GM18502 (cell line): ENCODE results near the gene GABRG3.

ENCODE experiments used
- ATAC-seq: cut with Tn5 transposase; IDR thresholded peaks from one replicate; pipeline ENCODE4 v1.9.1; 2021; ENCODE audit warnings: mild to moderate bottlenecking; ENCODE audit not compliant: unreplicated experiment, poor library complexity

GABRG3 gene

DNA sequence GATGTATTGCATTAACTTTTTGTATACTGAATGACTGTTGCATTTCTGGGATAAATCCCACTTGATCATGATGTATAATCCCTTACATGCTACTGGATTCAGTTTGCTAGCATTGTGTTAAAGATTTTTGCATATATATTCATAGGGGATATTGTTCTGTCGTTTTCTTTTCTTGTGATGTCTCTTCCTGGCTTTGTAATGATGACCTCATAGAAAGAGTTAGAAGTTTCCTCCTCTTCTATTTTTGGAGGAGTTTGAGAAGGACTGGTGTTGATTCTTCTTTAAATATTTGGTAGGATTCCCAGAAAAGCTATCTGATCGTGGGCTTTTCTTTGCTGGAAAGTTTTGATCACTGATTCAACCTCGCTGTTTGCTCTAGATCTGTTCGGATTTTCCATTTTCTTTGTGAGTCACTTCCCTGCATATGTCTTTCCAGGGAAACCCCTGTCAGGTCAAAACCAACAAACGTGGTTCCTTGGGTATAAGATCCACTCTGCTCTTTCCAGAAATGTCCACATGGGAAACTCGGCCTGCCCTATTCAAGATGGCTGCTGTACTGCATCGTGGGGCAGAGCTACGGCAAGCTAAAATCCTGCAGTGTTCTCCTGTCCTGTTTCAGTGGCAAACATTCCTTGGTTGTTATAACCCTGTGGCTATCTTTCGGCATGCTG, 120.4 kb downstream of the GABRG3 start:
- ATAC-seq = no peak

DNA sequence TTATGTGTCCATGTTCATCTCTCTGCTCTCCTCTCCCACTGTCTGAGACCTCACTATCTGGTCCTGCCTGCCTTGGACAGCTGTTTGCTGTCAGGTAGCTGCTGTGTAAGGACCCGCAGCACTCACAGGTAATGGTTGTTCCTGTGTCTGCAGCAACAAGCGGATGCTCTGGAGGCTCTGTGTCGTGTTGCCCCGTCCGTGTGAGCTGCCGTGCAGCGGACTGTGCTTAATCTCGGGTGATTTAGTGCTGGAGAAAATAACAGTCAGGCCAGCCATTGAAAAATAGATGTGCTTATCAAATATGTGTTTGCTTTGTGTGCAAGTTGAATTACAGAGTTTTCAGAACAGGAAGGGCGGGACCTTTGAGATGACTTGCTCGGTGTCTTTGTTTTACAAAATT, 121.4 kb downstream of the GABRG3 start:
- no peak for ATAC-seq

DNA sequence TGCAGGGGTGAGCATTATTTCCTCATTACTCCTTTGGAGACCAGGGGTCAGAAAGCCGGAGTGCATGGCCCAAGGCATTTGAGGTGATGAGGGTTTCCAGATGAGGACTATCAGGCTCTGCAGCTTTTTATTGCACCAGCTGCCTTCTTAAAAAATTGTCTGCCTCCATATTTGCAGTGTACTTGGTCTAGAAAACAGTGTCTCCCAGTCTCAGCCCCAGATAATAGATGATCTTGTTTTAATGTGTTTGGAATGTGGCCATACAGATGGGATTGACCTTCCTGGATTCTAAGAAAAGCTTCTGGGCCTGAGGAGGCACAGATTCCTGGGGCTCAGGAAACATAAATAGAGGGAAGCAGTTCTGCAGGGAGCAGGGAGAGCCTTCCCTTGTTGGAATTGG, 123.3 kb downstream of the GABRG3 start:
- no peak for ATAC-seq

DNA sequence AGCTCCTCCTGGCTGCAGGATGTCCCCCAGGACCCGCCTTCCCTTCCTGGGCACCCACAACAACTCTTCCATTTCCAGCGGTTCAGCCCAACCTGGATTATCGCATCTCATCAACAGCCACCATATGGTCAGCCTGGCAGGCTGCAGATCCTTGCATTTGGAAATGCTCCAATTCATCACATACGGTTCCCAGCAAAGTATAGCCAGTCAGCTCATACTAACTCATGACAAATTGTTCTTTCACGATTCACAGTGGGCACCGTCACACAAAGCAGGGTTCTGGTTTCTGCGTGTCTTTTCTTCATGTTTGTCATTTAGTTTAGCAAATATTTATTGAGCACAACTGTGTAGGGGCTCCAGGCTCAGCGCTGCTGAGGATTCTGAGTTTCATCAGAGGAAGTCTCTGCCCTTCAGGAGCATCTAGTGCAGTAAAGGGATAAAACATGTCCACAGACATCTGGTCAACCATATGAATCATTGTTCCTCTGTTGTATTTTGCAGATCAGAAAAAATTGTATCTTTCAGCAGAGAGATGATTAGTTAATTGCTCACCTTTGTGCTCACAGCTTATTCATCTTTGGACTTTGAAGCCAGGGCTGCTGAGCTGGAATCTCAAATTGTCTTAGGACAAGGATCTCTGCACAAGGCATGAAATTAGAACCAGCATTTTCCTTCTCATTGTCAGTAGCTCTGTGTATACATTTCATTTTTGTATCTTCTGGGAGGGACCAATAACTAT, 125.1 kb downstream of the GABRG3 start:
- ATAC-seq = no peak

DNA sequence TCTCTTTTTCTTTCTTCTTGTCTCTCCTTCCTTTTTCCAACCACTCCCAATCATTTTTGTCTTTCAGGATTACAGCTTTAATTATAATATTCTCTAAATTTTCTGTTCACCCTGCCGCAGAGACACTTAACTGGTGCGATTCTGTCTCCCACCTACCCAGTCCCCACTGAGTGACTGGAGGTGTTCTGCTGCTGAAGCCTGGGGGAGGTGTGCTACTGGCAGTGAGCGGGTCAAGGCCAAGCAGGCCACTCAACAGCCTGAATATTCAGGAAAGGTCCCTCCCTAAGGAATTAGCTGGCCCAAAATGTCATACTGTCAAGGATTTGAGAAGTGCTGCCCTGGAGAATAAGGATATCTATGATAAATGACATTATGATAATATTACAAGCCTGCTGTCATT, 126.5 kb downstream of the GABRG3 start:
- ATAC-seq = no peak

DNA sequence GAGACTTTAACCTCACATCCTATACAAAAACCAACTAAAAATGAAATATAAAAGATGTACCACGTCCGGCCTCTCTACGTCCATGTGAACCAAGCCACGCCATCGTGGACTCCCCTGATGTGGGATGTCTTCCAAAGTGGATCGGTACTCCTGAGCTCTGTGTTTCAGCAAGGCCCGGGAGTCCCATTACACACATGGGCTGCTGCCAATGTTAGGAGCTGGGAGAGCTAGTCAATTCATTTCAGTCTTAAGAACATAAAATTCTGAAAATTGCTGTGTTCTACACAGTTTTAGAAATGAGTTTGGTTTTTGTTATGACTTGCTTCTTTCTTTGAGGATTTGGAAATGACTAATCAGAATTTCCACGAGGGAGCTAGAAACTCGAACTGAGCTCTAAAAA, 131.0 kb downstream of the GABRG3 start:
- no peak for ATAC-seq

DNA sequence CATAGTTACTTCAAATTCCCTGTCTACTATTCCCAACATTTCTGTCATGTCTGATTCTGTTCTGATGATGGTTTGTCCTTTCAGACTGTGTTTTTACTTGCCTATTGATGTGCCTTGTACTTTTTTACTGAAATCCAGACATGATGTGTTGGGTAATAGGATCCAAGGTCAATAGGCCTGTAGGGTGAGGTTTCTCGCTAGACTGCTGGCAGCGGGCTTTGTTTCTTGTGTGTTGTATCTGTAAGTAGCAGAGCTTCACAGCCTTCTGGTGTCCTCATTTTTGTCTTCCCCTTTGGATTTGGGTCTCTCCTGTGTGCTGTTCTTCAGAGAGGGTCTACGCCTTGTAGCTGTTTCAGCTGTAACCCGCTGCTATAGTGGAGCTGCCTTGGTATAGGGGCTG, 140.3 kb downstream of the GABRG3 start:
- no peak for ATAC-seq

DNA sequence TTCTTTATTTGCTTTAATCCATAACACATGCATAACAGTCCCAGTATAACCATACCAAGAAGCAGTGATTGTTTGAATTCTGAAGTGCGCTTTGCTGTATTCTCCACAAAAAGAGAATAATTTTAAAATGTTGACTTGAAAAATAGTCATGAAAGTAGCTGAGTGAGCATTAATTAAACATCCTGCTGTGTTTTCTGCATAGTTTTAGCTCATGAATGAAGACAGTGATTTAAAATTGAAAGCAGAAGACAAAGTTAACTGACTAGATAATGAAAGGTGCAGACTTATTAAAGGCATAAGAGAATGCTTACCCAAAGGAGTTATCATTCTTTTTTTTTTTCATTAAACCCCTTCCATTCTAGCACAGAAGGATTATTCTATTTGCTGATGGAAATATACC, 143.5 kb downstream of the GABRG3 start:
- no peak for ATAC-seq

DNA sequence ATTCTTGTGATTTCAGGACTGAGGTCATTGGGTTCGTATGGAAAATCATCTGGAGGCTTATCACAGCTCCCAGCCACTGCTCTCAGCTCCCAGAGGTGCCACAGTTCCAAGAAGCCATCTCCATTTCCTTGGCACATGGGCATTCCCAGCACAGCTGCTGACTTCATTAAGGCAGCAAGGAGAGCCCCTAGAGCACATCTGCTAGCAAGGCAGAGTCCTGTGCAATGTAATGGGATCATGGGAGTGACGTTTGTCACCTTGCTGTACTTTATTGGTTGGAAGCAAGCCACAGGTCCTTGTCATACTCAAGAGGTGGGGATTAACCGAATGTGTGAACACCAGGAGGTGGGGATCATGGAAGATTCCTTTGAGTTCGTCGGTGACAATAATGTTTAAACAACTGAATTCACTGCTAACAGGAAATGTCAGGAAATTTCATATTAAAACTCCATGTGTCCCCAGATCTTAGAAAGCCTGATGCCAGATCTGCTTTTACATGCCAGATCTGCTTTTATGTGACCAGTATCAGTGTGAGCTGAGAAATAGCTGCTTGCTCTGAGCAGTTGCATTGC, 148.8 kb downstream of the GABRG3 start:
- ATAC-seq = no peak

DNA sequence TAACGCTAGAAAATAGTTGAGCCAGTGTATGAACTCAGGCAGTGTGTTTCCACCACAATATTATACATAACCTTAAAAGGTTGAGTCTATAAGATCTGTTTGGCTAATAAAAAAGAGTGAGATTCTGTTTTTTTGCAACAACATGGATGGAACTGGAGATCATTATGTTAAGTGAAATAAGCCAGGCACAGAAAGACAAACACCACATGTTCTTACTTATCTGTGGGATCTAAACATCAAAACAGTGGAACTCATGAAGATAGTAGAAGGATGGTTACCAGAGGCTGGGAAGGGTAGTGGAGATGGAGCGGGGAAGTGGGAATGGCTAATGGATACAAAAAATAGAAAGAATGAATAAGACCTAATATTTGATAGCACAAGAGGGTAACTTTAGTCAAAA, 150.7 kb downstream of the GABRG3 start:
- no peak for ATAC-seq

DNA sequence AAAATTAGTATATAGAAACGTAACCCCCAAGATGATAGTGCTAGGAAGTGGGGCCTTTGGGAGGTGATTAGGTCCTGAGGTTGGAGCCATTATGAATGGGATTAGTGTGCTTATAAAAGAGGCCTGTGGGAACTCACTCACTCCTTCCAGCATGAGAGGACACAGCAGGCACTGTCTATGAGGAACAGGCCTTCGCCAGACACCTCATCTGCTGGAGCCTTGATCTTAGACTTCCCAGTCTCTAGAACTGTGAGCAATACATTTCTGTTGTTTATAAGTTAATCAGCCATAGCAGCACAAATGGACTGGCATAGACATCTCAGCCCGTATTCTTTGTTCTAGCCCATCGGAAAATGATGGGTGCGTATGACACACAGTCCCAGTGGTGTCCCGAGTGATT, 152.3 kb downstream of the GABRG3 start:
- ATAC-seq = no peak

DNA sequence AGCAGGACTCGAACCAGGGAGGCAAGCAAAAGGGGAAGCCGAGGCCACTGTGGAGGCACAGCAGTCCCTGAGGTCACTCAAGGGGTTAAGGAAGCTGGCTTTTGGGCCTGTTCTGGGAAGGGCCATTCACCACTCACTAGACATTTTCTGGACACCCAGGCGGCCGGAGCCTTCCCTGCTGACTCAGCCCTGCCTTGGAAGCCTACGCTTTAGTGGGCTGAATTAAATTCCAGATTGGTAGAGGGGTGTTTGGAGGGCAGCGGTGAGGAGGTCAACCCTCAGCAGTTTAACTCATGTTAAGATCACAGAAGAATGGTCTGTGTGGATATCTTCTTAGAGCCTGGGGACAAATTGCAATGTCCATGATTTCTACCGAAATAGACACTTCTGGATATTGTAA, 152.8 kb downstream of the GABRG3 start:
- ATAC-seq = no peak

DNA sequence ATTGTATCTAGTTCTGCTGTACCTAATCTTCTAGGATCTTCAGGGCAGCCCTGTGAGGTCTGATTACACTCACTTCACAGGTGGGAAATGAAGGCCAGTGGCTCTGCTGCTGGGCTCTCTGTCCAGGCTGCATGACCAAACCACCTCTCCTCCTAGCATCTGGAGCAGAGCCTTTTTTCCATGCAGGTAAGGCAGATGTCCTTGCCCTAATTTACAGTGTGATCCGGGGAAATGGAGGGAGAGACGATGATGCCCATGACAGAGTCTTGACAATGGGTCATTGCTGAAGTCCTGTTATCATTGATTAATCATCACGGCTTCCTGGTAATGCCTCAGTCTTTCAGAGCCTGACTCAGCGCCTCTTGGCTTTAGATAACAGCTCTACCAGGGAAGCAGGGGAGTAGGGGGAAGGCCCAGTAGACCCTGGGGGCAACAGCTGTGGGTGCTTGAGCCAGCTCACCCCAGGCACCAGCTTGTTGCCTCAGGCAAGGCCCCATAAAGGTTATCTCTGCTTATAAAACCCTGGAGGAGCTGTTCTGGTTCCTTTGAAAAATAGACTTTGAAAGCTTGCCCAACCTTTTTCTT, 153.4 kb downstream of the GABRG3 start:
- no peak for ATAC-seq

DNA sequence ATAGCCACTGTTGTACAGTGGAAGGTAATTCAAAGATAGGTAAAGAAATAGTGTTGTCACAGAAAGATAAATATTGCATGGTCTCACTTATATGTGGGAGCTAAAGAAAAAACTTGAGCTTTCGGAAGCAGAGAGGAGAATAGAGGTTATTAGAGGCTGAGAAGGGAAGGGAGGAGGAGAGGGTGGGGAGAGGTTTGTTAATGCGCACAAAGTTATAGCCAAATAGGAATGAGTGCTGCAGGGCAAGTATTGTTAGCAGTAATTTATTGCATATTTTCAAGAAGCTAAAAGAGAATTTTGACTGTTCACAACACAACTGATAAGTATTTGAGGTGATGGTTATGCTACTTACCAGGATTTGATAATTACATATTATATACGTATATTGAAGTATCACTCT, 154.2 kb downstream of the GABRG3 start:
- no peak for ATAC-seq

DNA sequence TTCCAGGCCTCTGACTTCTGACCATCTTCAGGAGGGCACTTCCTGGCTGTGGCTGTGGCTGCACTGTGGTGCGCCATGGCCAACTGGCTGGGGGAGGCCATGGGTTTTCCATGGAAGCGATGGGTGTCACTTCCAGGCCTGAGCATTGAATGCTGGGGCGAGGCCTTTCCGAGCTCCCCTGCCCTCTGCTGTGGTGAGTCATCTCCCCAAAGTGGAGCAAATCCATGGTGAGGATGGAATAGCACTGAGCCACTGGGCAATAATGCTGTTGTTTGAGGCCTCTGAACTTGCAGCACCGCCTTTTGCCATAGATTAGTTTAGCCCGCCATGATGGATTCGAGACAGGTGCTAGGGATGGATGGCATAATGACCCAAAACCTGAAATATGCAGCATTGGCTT, 155.5 kb downstream of the GABRG3 start:
- no peak for ATAC-seq

DNA sequence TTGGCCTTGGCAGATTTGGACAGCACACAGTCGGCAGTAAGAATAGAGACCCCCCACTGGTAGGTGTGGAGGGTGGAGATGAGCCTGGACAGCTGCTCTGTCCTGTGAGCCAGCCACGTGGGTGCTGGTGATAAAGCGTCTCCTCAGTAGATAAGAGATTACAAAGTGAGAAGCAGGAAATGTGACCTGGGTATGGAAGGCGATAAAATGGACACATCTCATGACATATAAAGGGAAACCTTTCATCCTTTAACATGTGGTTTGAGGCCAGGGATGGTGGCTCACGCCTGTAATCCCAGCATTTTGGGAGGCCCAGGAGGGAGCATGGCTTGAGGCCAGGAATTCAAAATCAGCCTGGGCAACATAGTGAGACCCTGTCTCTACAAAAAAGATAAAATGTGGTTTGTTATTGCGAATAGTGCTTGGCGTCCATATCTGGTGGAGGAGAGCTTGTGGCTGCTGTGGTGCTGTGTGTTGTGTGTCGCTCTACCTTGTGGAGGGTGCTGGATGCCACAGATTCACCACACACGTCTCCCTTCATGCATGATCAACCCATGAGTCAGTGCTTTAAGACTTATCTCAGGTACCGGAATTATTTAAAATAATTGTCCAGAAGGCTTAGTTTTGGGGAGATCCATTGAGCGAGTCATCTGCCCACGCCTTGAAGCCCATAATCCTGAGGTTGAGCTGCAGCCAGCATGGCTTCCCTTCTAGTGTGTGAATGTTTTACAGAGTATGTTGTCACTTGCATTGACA, 157.0 kb downstream of the GABRG3 start:
- ATAC-seq = no peak

DNA sequence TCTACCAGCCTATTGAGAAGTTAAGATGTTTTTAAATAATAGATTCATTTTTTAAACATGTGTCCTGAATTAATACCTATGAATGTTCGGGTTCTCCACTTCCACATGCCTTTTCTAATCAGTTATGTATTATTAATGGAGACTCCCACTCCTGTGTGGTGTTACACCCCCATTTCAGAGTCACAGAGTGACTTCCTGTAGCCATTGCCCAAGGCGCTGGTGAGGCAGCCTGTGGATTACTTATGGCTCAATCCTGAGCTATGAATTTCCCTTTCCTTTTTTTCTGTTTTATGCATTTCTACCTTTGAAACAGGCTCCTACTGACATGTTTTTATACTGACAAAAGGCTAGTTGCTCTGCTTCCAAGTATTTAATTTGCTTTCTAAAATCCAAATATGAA, 162.3 kb downstream of the GABRG3 start:
- ATAC-seq = no peak

DNA sequence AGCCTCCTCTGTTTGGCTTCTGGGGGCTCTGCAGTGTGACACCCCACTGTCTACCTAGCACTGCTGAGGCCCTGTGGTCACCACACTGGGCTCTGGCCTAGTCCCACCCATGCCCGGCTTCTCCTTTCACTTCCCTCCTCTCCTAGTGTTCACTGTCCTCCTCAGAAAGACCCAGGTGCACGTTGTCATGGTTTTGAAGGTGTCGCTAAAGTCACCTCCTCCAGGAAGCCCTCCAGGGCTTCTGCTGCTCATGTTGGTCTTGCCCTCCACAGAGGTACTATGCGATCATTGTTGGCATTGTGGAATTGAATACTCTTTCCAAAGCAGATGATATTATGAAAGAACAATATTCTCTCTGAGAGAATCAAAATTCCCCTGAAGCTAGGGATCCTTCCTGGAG, 163.5 kb downstream of the GABRG3 start:
- no peak for ATAC-seq

DNA sequence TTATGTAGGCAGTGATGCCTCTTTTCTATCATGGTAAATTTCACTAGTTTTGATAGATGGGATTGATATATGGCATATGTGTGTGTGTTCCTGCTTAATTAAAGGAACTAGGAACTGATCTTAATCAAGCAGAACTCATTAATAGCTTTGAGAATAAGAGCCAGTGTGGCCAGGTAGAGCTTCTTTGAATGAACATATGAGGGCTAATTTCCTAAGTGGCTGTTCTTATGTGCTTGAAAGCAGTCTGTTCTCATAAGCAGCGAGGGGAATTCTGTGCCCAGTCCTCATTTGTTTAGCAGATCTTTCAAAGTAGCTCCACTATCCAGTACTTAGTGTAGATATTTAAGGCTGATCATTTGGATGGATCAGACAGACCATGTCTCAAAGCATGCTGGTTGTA, 164.2 kb downstream of the GABRG3 start:
- no peak for ATAC-seq

DNA sequence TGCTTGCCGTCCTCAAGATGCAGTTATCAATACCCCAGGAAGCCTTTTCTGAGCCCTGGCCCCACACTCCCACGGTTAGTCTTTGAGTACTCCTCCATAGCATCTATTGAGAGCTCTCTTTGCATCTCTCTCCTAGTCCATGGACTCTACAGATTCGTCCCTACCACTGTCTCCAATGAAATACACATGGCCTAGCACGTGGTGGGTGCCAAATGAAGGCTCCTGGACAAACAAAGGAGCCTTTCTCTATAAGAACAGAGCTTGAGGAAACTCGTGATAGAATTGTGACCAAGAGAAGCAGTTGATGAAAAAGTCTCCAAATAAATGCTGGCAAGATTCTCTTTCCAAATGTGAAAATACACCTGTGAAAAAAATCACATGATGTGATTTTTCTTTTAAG, 166.1 kb downstream of the GABRG3 start:
- ATAC-seq = no peak

DNA sequence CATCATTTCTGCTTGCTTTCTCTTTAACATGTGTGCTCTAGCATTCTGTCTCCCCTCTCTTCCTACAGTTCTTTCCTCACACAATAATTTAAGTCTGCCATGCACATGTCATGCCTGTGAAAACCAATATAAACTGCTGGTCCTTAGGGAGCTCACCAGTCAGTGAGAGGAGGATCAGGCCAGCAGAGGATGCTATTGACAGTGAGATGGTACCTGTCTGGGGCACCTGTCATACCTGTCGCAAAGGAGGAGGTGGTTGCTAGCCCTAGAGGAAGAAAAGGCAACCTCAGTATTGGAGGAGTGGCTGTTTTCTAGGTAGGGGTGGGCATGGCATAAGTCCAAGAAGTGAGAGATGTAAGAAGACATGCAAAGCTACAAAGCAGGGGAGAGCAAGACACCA, 194.6 kb downstream of the GABRG3 start:
- no peak for ATAC-seq
